Thyroid gland (tissue), 4 donors: ENCODE data around the gene HSPA6.
"Not testable (repeated sequence)": the region's sequence is repeated elsewhere in the genome, so short reads cannot be mapped to it uniquely, and the experiment has no call there.

Source experiments
- POLR2A ChIP-seq, 2 donors: fragments of 450-650 bp; IDR thresholded peaks; one replicate each; pipeline ENCODE4 v1.6.1; 2017; ENCODE audit warnings: antibody characterized with exemption in 2 of 2, mild to moderate bottlenecking in 2 of 2, moderate library complexity in 1 of 2
- TF ChIP-seq, protein P1 (sequence below), 6 experiments: fragments of 200-600 bp in 3 of 6; fragments of 450-650 bp in 3 of 6; sonication (generic) in 3 of 6; IDR thresholded peaks; one replicate each; pipeline ENCODE4 v1.5.1; 2016 to 2019; ENCODE audit warnings: antibody characterized with exemption in 6 of 6, mild to moderate bottlenecking in 2 of 6, inconsistent platforms in 1 of 6, moderate library complexity in 1 of 6

DNA sequence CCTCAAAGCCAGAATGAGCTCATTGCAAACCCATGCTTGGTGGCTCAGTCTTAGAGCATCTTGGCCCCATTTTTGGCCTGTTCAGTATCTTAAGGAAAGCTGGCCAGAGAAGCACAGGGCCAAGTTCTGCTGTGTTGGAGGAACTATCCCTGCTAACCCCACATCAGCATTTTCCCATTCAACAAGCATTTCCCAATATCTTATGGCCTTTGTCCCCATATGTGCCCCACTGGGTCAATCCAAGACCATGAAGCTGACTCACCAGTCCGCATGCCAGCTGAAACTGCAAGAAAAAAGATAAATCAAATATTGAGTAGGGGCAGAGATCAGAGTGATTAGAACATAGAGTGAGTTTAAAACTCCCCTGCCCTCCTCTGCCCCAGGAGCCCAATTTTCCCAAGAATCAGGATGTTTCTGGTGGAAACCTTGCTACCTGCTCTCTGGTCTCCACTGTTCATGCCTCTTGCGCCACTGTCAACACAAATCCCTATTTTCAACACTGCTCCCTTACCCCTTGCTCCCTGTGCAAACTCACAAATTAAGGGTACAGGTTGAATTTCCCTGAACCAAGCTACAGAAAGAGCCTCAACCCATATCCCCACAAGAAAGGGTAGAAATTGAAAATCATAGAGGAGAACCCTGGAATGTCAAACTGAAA, 24.5 kb downstream of the HSPA6 start:
- not testable (repeated sequence) for TF ChIP-seq POLR2A (IDR thresholded peaks at IDR 0.05)
- TF ChIP-seq, protein P1, sequence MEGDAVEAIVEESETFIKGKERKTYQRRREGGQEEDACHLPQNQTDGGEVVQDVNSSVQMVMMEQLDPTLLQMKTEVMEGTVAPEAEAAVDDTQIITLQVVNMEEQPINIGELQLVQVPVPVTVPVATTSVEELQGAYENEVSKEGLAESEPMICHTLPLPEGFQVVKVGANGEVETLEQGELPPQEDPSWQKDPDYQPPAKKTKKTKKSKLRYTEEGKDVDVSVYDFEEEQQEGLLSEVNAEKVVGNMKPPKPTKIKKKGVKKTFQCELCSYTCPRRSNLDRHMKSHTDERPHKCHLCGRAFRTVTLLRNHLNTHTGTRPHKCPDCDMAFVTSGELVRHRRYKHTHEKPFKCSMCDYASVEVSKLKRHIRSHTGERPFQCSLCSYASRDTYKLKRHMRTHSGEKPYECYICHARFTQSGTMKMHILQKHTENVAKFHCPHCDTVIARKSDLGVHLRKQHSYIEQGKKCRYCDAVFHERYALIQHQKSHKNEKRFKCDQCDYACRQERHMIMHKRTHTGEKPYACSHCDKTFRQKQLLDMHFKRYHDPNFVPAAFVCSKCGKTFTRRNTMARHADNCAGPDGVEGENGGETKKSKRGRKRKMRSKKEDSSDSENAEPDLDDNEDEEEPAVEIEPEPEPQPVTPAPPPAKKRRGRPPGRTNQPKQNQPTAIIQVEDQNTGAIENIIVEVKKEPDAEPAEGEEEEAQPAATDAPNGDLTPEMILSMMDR (IDR thresholded peaks at IDR 0.05): not testable (repeated sequence)
